Adrenal gland (tissue), 12 donors: Measurements from ENCODE around the gene SCN10A. TPM values are rescaled to one million over a fixed set of nuclear protein-coding genes. Genes with fewer than 3 reads are reported as not detected.

ENCODE experiments used
- DNase-seq, 7 donors: peaks; one replicate each; pipeline ENCODE4 v3.0.0-alpha.2; 2019 to 2020
- H3K27ac ChIP-seq, 5 donors: fragments of 200-600 bp; sonication (generic) in 4 of 5; 1 replicate in 3 of 5; 2 replicates in 2 of 5; pipeline versions ENCODE4 v1.5.1 to v1.8.0; 2016 to 2020; ENCODE audit warnings: mild to moderate bottlenecking in 1 of 5
- H3K27me3 ChIP-seq: fragments of 200-600 bp; 2 replicates; pipeline ENCODE4 v1.8.0; 2021
- H3K36me3 ChIP-seq, 2 donors: fragments of 200-600 bp; replicated peaks in 1 of 2; 1 replicate in 1 of 2; 2 replicates in 1 of 2; pipeline versions ENCODE4 v1.5.1 to v1.8.0; 2018 to 2022
- H3K4me1 ChIP-seq, 2 donors: fragments of 200-600 bp; replicated peaks in 1 of 2; 1 replicate in 1 of 2; 2 replicates in 1 of 2; pipeline versions ENCODE4 v1.5.1 to v1.8.0; 2018 to 2021
- H3K4me3 ChIP-seq, 4 donors: fragments of 200-600 bp; sonication (generic) in 3 of 4; one replicate each; pipeline ENCODE4 v1.5.1; 2016 to 2018
- H3K9me3 ChIP-seq, 3 donors: fragments of 200-600 bp; sonication (generic) in 1 of 3; replicated peaks in 1 of 3; 1 replicate in 2 of 3; 2 replicates in 1 of 3; pipeline versions ENCODE4 v1.5.1 to v1.8.0; 2016 to 2021
- CTCF ChIP-seq, 6 experiments: fragments of 450-650 bp in 4 of 6; fragments of 200-600 bp in 2 of 6; sonication (generic) in 1 of 6; IDR thresholded peaks; 1 replicate in 5 of 6; 2 replicates in 1 of 6; pipeline versions ENCODE4 v1.5.1 to v1.8.0; 2016 to 2021; ENCODE audit warnings: antibody characterized with exemption in 6 of 6, mild to moderate bottlenecking in 2 of 6, moderate library complexity in 1 of 6
- POLR2A ChIP-seq, 2 donors: fragments of 450-650 bp; IDR thresholded peaks; one replicate each; pipeline ENCODE4 v1.6.1; 2017; ENCODE audit warnings: antibody characterized with exemption in 2 of 2, mild to moderate bottlenecking in 2 of 2, moderate library complexity in 1 of 2
- WGBS, 4 donors: extraction: QIAGEN DNeasy Blood & Tissue Kit in 2 of 4; methylation state at CpG; one replicate each; pipeline versions ENCODE4 v1.1.5 to v1.1.7; 2013 to 2017; 5-methylcytosine and 5-hydroxymethylcytosine counted together
- intact Hi-C, 2 donors: fragments of 100-400 bp; cut with DNase I; formaldehyde crosslinking; loops; one replicate each; pipeline versions ENCODE4 v1.14.1 to v1.15.0; 2022 to 2023
- polyA plus RNA-seq, 3 donors: library from polyadenylated mRNA; stranded (reverse); fragments of 200-250 nt in 2 of 3; fragments of 350-450 nt in 1 of 3; fragmentation: Illumina TruSeq in 1 of 3; extraction: RNeasy Lipid Tissue Mini Kit (QIAGEN cat#74804) in 1 of 3; gene quantifications; one replicate each; pipeline ENCODE4 v1.2.3, GENCODE V29; 2013 to 2014
- total RNA-seq, 9 donors: library from RNA; depleted of rRNA in 4 of 9; stranded (reverse); fragments of >200 nt in 4 of 9; fragments of 120-200 nt in 1 of 9; fragmentation: NEBNext Ultra II Directional in 1 of 9; extraction: Animal tissue kit (Norgen Biotek cat#: 25700) in 1 of 9; gene quantifications; one replicate each; pipeline versions ENCODE4 v1.1.0 to v1.2.4, GENCODE V29; 2013 to 2023
- donor health status: healthy with polysubstance abuse.
- donor health status: Bipolar disorder and iron deficiency.
- donor health status: DM: yes; HTN: yes; CAD: no.
- donor health status: DM: no; HTN: no; CAD: no.
- donor health status: DM: no; HTN: no; CAD: no.
- donor health status: DM: yes; HTN: yes; CAD: no.

Gene SCN10A
- total and polyA plus RNA-seq, 12 donors, result not detected

GRCh38 chr3:38827791-38828190 lies 11.8 kb upstream of the SCN10A start:
- H3K27me3 ChIP-seq, result no peaks in the 10 kb centered on the region
- TF ChIP-seq CTCF (IDR thresholded peaks at IDR 0.05) (no peak), POLR2A (IDR thresholded peaks at IDR 0.05) (no peak)
- no peak overlapping the region for H3K4me3 ChIP-seq
- intact Hi-C loops, result no loop called here
- no peak overlapping the region for H3K27ac ChIP-seq
- H3K36me3 ChIP-seq, result no peaks in the 10 kb centered on the region
- no peaks in the 10 kb centered on the region for H3K4me1 ChIP-seq
- H3K9me3 ChIP-seq, result no peaks in the 10 kb centered on the region
- no peak for DNase-seq

- Histone ChIP-seq H3K4me3 (no peak overlapping the region), H3K27ac (no peak overlapping the region), H3K27me3 (no peaks in the 10 kb centered on the region), H3K36me3 (no peaks in the 10 kb centered on the region), H3K9me3 (no peaks in the 10 kb centered on the region), H3K4me1 (no peaks in the 10 kb centered on the region)
- WGBS, 4 donors, result 56 to 96% (median 65%) methylated on average over 2 of the region's 2 CpGs
- no peak for DNase-seq
- TF ChIP-seq POLR2A (IDR thresholded peaks at IDR 0.05) (no peak), CTCF (IDR thresholded peaks at IDR 0.05) (no peak)
- intact Hi-C loops, result no loop called here
These were observed 10.0 kb upstream of the SCN10A start for GRCh38 chr3:38826001-38826400.

DNA sequence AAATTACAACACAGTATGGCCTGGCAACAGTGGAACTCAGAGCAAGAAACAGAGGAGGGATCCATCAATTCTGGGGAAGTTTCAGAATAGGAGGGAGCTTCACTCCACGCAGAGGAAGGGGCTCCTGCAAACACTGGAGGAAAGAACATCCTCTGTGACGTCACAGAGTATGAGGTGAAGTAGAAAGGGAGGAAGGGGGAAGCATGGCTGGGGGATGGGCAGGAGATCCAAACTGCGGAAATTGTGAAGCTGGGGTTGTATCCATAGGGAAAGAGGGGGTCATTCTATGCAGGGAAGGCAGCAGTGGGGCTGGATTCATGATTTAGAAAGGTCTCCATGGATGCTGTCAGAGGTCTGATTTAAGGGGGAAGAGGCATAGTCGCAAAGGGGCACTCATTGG lies 8.3 kb upstream of the SCN10A start:
- intact Hi-C loops, result no loop called here
- 61 to 66% (median 63%) methylated on average over 4 of the region's 4 CpGs for WGBS, 4 donors
- Histone ChIP-seq H3K27me3 (no peaks in the 10 kb centered on the region), H3K27ac (no peak overlapping the region), H3K4me1 (no peaks in the 10 kb centered on the region), H3K4me3 (no peak overlapping the region), H3K36me3 (no peaks in the 10 kb centered on the region), H3K9me3 (no peaks in the 10 kb centered on the region)
- DNase-seq, result no peak
- TF ChIP-seq POLR2A (IDR thresholded peaks at IDR 0.05) (no peak), CTCF (IDR thresholded peaks at IDR 0.05) (no peak)

DNA sequence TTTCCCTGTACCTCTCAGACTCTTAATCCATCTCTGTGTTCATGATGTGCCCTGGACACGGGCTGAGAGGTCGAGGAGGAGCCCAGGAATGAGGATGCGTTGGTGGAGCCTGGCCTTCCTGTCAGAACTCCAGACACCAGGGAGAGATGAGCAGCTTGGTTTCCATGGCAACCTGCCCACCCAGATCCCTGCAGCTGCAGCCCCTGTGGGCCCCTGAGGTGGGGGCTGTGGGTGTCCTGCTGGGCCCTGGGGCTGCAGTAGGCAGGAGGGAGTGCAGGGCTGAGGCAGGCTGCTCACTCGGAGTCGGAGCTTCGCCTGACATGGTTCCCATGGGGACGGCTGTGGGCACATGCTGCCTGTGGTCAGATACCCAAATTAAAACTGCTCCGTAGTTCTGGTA lies 7.7 kb upstream of the SCN10A start:
- intact Hi-C loops, result no loop called here
- no peaks in the 10 kb centered on the region for H3K9me3 ChIP-seq
- H3K27me3 ChIP-seq, result no peaks in the 10 kb centered on the region
- no peaks in the 10 kb centered on the region for H3K4me1 ChIP-seq
- 50 to 70% (median 52%) methylated on average over 4 to 8 of the region's 8 CpGs for WGBS, 4 donors
- no peak overlapping the region for H3K27ac ChIP-seq
- no peak for DNase-seq
- H3K4me3 ChIP-seq, result no peak overlapping the region
- TF ChIP-seq CTCF (IDR thresholded peaks at IDR 0.05), result no peak
- TF ChIP-seq POLR2A (IDR thresholded peaks at IDR 0.05), result no peak
- no peaks in the 10 kb centered on the region for H3K36me3 ChIP-seq
